ENCODE results near the gene FHL2. TPM values are rescaled to one million over a fixed set of nuclear protein-coding genes. Genes with fewer than 3 reads are reported as not detected.

The FHL2 gene
- total RNA-seq, 1 donor from 2014 or later, result 18.5 TPM

- Mint-ChIP-seq H3K36me3 (ENCODE audit: low read depth, unreplicated experiment) (no peaks in the 10 kb centered on the region), H3K27ac (ENCODE audit: unreplicated experiment) (no peak overlapping the region), H3K4me1 (ENCODE audit: unreplicated experiment) (peaks cover 34% of the 10 kb centered on the region), H3K4me3 (ENCODE audit: unreplicated experiment) (no peak overlapping the region), H3K9me3 (ENCODE audit: unreplicated experiment) (no peaks in the 10 kb centered on the region), H3K27me3 (ENCODE audit: unreplicated experiment) (no peaks in the 10 kb centered on the region)
- TF ChIP-seq, protein P1, sequence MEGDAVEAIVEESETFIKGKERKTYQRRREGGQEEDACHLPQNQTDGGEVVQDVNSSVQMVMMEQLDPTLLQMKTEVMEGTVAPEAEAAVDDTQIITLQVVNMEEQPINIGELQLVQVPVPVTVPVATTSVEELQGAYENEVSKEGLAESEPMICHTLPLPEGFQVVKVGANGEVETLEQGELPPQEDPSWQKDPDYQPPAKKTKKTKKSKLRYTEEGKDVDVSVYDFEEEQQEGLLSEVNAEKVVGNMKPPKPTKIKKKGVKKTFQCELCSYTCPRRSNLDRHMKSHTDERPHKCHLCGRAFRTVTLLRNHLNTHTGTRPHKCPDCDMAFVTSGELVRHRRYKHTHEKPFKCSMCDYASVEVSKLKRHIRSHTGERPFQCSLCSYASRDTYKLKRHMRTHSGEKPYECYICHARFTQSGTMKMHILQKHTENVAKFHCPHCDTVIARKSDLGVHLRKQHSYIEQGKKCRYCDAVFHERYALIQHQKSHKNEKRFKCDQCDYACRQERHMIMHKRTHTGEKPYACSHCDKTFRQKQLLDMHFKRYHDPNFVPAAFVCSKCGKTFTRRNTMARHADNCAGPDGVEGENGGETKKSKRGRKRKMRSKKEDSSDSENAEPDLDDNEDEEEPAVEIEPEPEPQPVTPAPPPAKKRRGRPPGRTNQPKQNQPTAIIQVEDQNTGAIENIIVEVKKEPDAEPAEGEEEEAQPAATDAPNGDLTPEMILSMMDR (IDR thresholded peaks at IDR 0.05; ENCODE audit: unreplicated experiment), result no peak
- no peak for DNase-seq (ENCODE audit: low spot score)
These were observed 6.4 kb upstream of the FHL2 start for GRCh38 chr2:105405291-105405690.

DNA sequence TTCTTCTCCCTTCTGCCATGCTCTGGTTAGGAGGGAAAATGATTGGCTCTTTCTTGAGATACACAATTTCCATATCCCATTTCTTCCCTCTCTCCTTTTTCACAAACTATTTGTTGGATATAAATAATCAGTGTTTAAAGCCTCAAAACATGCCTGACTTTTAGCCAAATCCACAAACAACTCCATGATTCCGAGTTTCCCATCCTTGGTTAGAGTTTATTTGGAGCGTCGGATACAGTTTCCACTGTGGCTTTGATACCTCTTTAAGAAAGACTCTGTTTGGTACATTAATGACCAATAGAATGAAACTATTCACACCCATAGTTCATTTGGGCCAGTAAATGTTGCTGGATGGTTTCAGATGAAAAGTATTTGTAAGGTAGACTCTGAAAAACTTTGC lies 5.9 kb upstream of the FHL2 start:
- H3K27me3 Mint-ChIP-seq (ENCODE audit: unreplicated experiment), result peaks cover 2% of the 10 kb centered on the region
- H3K4me1 Mint-ChIP-seq (ENCODE audit: unreplicated experiment), result peaks cover 34% of the 10 kb centered on the region
- no peak overlapping the region for H3K4me3 Mint-ChIP-seq (ENCODE audit: unreplicated experiment)
- TF ChIP-seq, protein P1 (IDR thresholded peaks at IDR 0.05; ENCODE audit: unreplicated experiment), result no peak
- H3K27ac Mint-ChIP-seq (ENCODE audit: unreplicated experiment), result no peak overlapping the region
- no peaks in the 10 kb centered on the region for H3K9me3 Mint-ChIP-seq (ENCODE audit: unreplicated experiment)
- DNase-seq (ENCODE audit: low spot score), result no peak
- H3K36me3 Mint-ChIP-seq (ENCODE audit: low read depth, unreplicated experiment), result no peaks in the 10 kb centered on the region

DNA sequence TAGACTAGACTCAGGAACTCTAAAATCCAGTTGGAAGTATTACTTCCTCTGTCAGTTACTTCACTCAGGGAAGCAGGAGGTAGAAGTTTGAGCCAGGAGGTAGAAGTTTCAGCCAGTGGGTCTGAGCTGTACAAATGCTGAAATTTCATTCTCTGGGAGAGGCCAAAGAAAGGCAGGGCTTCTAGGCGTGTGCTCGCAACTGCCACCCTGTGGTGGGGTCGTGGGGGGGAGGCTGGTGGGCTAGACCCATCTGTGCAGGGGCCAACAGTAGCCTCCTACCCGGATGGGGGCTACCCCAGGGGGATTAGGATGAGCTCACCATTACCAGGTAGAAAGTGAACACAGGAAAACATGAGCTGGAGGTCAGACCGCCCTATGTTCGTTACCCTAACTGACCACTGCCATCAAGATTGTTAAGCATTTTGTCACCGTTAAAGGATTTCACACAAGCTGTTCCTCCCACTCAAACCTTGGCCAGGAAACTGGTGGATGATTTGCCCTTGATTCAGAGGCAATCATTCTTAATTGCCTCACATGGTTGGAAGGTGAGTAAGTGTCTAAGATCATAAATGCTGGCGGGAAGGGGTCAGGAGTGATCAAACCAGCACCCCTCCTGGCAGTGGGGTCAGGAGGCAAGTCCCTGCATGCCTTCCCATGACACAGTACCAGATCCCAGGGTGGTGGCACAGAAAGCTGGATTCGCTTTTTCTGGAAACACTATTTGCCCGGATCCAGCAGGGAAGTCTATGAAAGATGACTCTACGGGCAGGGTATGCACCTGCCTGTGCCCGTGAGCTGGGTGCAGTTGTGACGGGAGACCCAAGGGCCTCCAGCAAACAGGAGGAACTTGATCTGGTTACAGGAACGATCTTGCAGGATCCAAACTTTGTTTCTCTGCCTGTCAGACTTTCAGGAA lies 5.2 kb upstream of the FHL2 start:
- no peaks in the 10 kb centered on the region for H3K9me3 Mint-ChIP-seq (ENCODE audit: unreplicated experiment)
- TF ChIP-seq, protein P1 (IDR thresholded peaks at IDR 0.05; ENCODE audit: unreplicated experiment), result no peak
- peak overlapping the region; percentile 89 for H3K27ac Mint-ChIP-seq (ENCODE audit: unreplicated experiment)
- DNase-seq (ENCODE audit: low spot score), result peak; percentile 27
- peaks cover 3% of the 10 kb centered on the region for H3K27me3 Mint-ChIP-seq (ENCODE audit: unreplicated experiment)
- H3K4me3 Mint-ChIP-seq (ENCODE audit: unreplicated experiment), result no peak overlapping the region
- H3K36me3 Mint-ChIP-seq (ENCODE audit: low read depth, unreplicated experiment), result no peaks in the 10 kb centered on the region
- H3K4me1 Mint-ChIP-seq (ENCODE audit: unreplicated experiment), result peaks cover 34% of the 10 kb centered on the region

- TF ChIP-seq, protein P1 (IDR thresholded peaks at IDR 0.05; ENCODE audit: unreplicated experiment), result no peak
- Mint-ChIP-seq H3K36me3 (ENCODE audit: low read depth, unreplicated experiment) (no peaks in the 10 kb centered on the region), H3K4me3 (ENCODE audit: unreplicated experiment) (no peak overlapping the region), H3K27ac (ENCODE audit: unreplicated experiment) (peak overlapping the region; percentile 89), H3K27me3 (ENCODE audit: unreplicated experiment) (peaks cover 3% of the 10 kb centered on the region), H3K4me1 (ENCODE audit: unreplicated experiment) (peaks cover 34% of the 10 kb centered on the region), H3K9me3 (ENCODE audit: unreplicated experiment) (no peaks in the 10 kb centered on the region)
- no peak for DNase-seq (ENCODE audit: low spot score)
These were observed 4.5 kb upstream of the FHL2 start for GRCh38 chr2:105403241-105403782.

DNA sequence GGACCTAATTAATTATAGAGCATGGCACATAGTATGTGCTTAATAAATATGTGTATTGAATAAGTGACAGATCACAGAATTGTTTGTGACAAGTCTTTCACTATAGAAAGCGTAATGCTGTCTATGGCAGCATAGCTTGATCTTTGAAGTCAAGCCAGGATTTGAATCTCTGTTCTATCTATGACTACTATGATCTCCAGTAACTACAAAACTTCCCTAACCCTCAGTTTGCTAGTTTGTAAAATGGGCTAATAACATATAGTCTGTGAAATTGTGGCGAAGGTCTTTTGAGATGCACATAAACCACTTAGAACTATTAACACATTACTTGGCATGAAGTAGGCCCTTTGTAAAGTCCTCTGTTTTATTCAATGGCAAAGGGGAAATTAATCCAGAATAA lies 4.0 kb upstream of the FHL2 start:
- Mint-ChIP-seq H3K4me3 (ENCODE audit: unreplicated experiment) (no peak overlapping the region), H3K4me1 (ENCODE audit: unreplicated experiment) (peaks cover 33% of the 10 kb centered on the region), H3K27me3 (ENCODE audit: unreplicated experiment) (peaks cover 5% of the 10 kb centered on the region), H3K36me3 (ENCODE audit: low read depth, unreplicated experiment) (no peaks in the 10 kb centered on the region), H3K27ac (ENCODE audit: unreplicated experiment) (no peak overlapping the region), H3K9me3 (ENCODE audit: unreplicated experiment) (no peaks in the 10 kb centered on the region)
- no peak for DNase-seq (ENCODE audit: low spot score)
- TF ChIP-seq, protein P1 (IDR thresholded peaks at IDR 0.05; ENCODE audit: unreplicated experiment), result no peak
